HEK293 (cell line): ENCODE results near the gene LCMT2.

Experiments
- CTCF ChIA-PET: fragments of 350-600 bp; formaldehyde crosslinking; extraction: SDS; loops from one replicate; lab custom pipeline; 2021; ENCODE audit warnings: antibody characterized with exemption; lab: Yijun Ruan, JAX
- POLR2A ChIA-PET: fragments of 300-600 bp; formaldehyde crosslinking; extraction: SDS; loops from one replicate; lab custom pipeline; 2020; ENCODE audit warnings: antibody characterized with exemption, inconsistent platforms; lab: Yijun Ruan, JAX
- H3K27ac ChIP-seq: fragments of 200-500 bp; sonication (Bioruptor generic); 2 replicates; pipeline ENCODE4 v1.5.1; 2014; ENCODE audit warnings: low read depth, low read length, control low read depth, inconsistent platforms; ENCODE audit errors: extremely low read depth
- H3K36me3 ChIP-seq, 2 experiments: fragments of 200-500 bp in 1 of 2; sonication (Bioruptor generic) in 1 of 2; 1 replicate in 1 of 2; 2 replicates in 1 of 2; pipeline ENCODE4 v1.5.1; 2014 to 2017; ENCODE audit warnings: inconsistent platforms in 2 of 2, low read length in 2 of 2; ENCODE audit not compliant: control insufficient read depth in 2 of 2, insufficient read depth in 1 of 2
- H3K4me1 ChIP-seq: fragments of 200-500 bp; sonication (Bioruptor generic); 2 replicates; pipeline ENCODE4 v1.5.1; 2014; ENCODE audit warnings: mild to moderate bottlenecking, low read length, inconsistent platforms; ENCODE audit not compliant: control insufficient read depth, insufficient read depth
- H3K4me3 ChIP-seq: 2 replicates; pipeline ENCODE4 v1.5.1; 2011; ENCODE audit warnings: low read depth, mild to moderate bottlenecking, control low read depth, low read length, moderate library complexity
- H3K9me3 ChIP-seq: fragments of 200-500 bp; sonication (Bioruptor generic); 2 replicates; pipeline ENCODE4 v1.5.1; 2014; ENCODE audit warnings: low read depth, low read length, inconsistent platforms; ENCODE audit not compliant: control insufficient read depth, insufficient read depth
- BCL11A ChIP-seq: fragments of 450-650 bp; formaldehyde crosslinking; IDR thresholded peaks from 2 replicates; pipeline ENCODE4 v1.5.1; 2016; ENCODE audit warnings: low read depth, missing biosample characterization, missing genetic modification characterization
- HIC1 ChIP-seq: fragments of 450-650 bp; formaldehyde crosslinking; IDR thresholded peaks from 2 replicates; pipeline ENCODE4 v1.5.1; 2016; ENCODE audit warnings: missing biosample characterization, missing genetic modification characterization
- SP3 ChIP-seq: fragments of 450-650 bp; formaldehyde crosslinking; IDR thresholded peaks from 2 replicates; pipeline ENCODE4 v1.5.1; 2016; ENCODE audit warnings: missing biosample characterization, missing genetic modification characterization
- WT1 ChIP-seq: fragments of 450-650 bp; formaldehyde crosslinking; IDR thresholded peaks from 2 replicates; pipeline ENCODE4 v1.5.1; 2016; ENCODE audit warnings: missing biosample characterization, missing genetic modification characterization
- ZBTB44 ChIP-seq: fragments of 450-650 bp; IDR thresholded peaks from 2 replicates; pipeline ENCODE4 v1.5.1; 2018; ENCODE audit warnings: missing biosample characterization, mild to moderate bottlenecking, missing genetic modification characterization
- ZFP41 ChIP-seq: fragments of 450-650 bp; formaldehyde crosslinking; IDR thresholded peaks from 2 replicates; pipeline ENCODE4 v1.5.1; 2016; ENCODE audit warnings: missing biosample characterization, missing genetic modification characterization, borderline replicate concordance
- ZNF175 ChIP-seq: fragments of 450-650 bp; formaldehyde crosslinking; IDR thresholded peaks from 2 replicates; pipeline ENCODE4 v1.5.1; 2016; ENCODE audit warnings: missing biosample characterization, missing genetic modification characterization
- ZNF19 ChIP-seq: fragments of 450-650 bp; formaldehyde crosslinking; IDR thresholded peaks from 2 replicates; pipeline ENCODE4; 2016; ENCODE audit warnings: missing biosample characterization, missing genetic modification characterization, low read depth
- ZNF239 ChIP-seq: fragments of 450-650 bp; formaldehyde crosslinking; IDR thresholded peaks from 2 replicates; pipeline ENCODE4 v1.5.1; 2016; ENCODE audit warnings: missing biosample characterization, missing genetic modification characterization
- ZNF292 ChIP-seq: fragments of 450-650 bp; formaldehyde crosslinking; IDR thresholded peaks from 2 replicates; pipeline ENCODE4 v1.5.1; 2016; ENCODE audit warnings: low read depth, missing biosample characterization, missing genetic modification characterization, borderline replicate concordance
- ZNF37A ChIP-seq: fragments of 450-650 bp; IDR thresholded peaks from 2 replicates; pipeline ENCODE4 v1.5.1; 2018; ENCODE audit warnings: missing biosample characterization, missing genetic modification characterization
- ZNF514 ChIP-seq: fragments of 450-650 bp; formaldehyde crosslinking; IDR thresholded peaks from 2 replicates; pipeline ENCODE4 v1.5.1; 2016; ENCODE audit warnings: missing biosample characterization, missing genetic modification characterization
- ZNF521 ChIP-seq: fragments of 450-650 bp; formaldehyde crosslinking; IDR thresholded peaks from 2 replicates; pipeline ENCODE4 v1.5.1; 2017; ENCODE audit warnings: missing biosample characterization, mild to moderate bottlenecking, missing genetic modification characterization
- ZNF529 ChIP-seq: fragments of 450-650 bp; formaldehyde crosslinking; IDR thresholded peaks from 2 replicates; pipeline ENCODE4 v1.5.1; 2017; ENCODE audit warnings: missing genetic modification characterization, missing biosample characterization; ENCODE audit not compliant: insufficient replicate concordance
- ZNF530 ChIP-seq: fragments of 450-650 bp; formaldehyde crosslinking; IDR thresholded peaks from 2 replicates; pipeline ENCODE4 v1.5.1; 2016; ENCODE audit warnings: low read depth, missing biosample characterization, missing genetic modification characterization
- ZNF677 ChIP-seq: fragments of 450-650 bp; IDR thresholded peaks from 2 replicates; pipeline ENCODE4 v1.5.0; 2018; ENCODE audit warnings: missing biosample characterization, mild to moderate bottlenecking, missing genetic modification characterization, moderate library complexity
- ZNF707 ChIP-seq: fragments of 450-650 bp; formaldehyde crosslinking; IDR thresholded peaks from 2 replicates; pipeline ENCODE4 v1.5.1; 2016; ENCODE audit warnings: missing biosample characterization, missing genetic modification characterization
- TF ChIP-seq, protein P1 (sequence below): fragments of 450-650 bp; formaldehyde crosslinking; IDR thresholded peaks from 2 replicates; pipeline ENCODE4 v1.5.1; 2016; ENCODE audit warnings: missing biosample characterization, missing genetic modification characterization, borderline replicate concordance
- TF ChIP-seq, protein P2 (sequence below): fragments of 450-650 bp; formaldehyde crosslinking; IDR thresholded peaks from 2 replicates; pipeline ENCODE4 v1.5.1; 2016; ENCODE audit warnings: missing biosample characterization, missing genetic modification characterization

Gene LCMT2

GRCh38 chr15:43299411-43299810, 31.0 kb downstream of the LCMT2 start (continued):
- TF ChIP-seq ZNF514 (tag by site-specific recombination): no peak
- no peak for TF ChIP-seq ZNF292 (tag by site-specific recombination)
- TF ChIP-seq, all 188 proteins: peak for 0

DNA sequence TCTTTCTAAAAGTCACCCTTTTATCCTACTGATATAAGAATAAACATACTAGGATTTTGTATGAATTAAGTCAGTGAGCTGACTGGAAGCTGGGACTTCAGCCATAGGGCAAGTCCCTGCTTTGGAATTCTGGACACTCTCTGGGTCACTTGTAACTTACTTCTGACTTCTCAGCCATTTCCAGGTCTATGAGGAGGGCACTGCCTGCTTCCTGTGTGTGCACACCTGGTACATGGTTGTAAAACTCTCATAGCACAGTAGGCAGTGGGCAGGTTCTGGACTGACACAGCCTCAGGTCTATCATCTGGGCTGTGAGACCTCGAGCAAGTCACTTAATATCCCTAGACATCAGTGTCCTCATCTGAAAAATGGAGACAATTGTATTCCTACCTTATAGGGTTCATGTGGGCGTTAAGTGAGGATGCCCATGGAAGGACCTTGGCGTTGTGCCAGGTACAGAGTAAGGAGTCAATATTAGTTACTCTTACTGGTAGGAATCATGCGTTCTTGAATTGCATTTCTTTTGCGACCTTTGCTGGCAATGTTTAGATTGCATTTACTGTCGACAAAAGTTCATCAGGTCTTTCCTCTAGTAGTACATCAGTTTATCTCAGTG, 36.2 kb downstream of the LCMT2 start:
- H3K27ac ChIP-seq: no peak overlapping the region
- CTCF ChIA-PET: interaction anchor here (0.5 kb wide), 1 partner anchor 882 kb away, joined by 3 read pairs; no protein-coding TSS in a partner anchor
- TF ChIP-seq, protein P1, sequence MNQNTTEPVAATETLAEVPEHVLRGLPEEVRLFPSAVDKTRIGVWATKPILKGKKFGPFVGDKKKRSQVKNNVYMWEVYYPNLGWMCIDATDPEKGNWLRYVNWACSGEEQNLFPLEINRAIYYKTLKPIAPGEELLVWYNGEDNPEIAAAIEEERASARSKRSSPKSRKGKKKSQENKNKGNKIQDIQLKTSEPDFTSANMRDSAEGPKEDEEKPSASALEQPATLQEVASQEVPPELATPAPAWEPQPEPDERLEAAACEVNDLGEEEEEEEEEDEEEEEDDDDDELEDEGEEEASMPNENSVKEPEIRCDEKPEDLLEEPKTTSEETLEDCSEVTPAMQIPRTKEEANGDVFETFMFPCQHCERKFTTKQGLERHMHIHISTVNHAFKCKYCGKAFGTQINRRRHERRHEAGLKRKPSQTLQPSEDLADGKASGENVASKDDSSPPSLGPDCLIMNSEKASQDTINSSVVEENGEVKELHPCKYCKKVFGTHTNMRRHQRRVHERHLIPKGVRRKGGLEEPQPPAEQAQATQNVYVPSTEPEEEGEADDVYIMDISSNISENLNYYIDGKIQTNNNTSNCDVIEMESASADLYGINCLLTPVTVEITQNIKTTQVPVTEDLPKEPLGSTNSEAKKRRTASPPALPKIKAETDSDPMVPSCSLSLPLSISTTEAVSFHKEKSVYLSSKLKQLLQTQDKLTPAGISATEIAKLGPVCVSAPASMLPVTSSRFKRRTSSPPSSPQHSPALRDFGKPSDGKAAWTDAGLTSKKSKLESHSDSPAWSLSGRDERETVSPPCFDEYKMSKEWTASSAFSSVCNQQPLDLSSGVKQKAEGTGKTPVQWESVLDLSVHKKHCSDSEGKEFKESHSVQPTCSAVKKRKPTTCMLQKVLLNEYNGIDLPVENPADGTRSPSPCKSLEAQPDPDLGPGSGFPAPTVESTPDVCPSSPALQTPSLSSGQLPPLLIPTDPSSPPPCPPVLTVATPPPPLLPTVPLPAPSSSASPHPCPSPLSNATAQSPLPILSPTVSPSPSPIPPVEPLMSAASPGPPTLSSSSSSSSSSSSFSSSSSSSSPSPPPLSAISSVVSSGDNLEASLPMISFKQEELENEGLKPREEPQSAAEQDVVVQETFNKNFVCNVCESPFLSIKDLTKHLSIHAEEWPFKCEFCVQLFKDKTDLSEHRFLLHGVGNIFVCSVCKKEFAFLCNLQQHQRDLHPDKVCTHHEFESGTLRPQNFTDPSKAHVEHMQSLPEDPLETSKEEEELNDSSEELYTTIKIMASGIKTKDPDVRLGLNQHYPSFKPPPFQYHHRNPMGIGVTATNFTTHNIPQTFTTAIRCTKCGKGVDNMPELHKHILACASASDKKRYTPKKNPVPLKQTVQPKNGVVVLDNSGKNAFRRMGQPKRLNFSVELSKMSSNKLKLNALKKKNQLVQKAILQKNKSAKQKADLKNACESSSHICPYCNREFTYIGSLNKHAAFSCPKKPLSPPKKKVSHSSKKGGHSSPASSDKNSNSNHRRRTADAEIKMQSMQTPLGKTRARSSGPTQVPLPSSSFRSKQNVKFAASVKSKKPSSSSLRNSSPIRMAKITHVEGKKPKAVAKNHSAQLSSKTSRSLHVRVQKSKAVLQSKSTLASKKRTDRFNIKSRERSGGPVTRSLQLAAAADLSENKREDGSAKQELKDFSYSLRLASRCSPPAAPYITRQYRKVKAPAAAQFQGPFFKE: no peak
- no peak overlapping the region for H3K4me3 ChIP-seq
- no peaks in the 10 kb centered on the region for H3K36me3 ChIP-seq
- H3K4me1 ChIP-seq: no peaks in the 10 kb centered on the region
- no peaks in the 10 kb centered on the region for H3K9me3 ChIP-seq
- POLR2A ChIA-PET: no interaction called here

DNA sequence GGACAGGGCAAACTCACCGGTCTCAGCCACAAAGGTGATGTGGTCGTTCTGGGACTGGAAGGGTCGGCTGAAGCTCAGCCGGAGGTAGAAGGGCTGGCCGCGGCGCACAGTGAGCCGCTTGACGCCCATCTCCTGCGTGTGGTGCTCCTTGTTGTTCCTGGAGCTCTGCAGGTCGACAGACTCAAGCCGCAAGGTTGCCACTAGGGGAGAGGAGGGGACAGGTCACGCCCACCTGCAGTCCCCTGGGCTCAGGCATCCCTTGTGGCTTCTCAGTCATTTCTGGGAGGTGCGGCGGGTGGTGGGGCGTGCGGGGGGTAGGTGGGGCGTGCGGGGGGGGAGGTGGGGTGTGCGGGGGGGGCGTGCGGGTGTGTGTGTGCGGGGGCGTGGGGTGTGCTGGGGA, 36.9 kb downstream of the LCMT2 start:
- no peaks in the 10 kb centered on the region for H3K36me3 ChIP-seq
- H3K4me1 ChIP-seq: no peaks in the 10 kb centered on the region
- H3K9me3 ChIP-seq: no peaks in the 10 kb centered on the region
- no peak overlapping the region for H3K27ac ChIP-seq
- CTCF ChIA-PET: interaction anchor here (0.5 to 0.7 kb wide), 2 partner anchors 881 to 1883 kb away, joined by 3 read pairs; no protein-coding TSS in a partner anchor
- H3K4me3 ChIP-seq: no peak overlapping the region
- POLR2A ChIA-PET: no interaction called here
- TF ChIP-seq ZNF707 (tag by site-specific recombination): no peak
- TF ChIP-seq WT1 (tag by site-specific recombination): no peak
- TF ChIP-seq ZNF19 (tag by site-specific recombination): no peak
- TF ChIP-seq ZNF175: no peak
- no peak for TF ChIP-seq ZNF677 (tag by site-specific recombination)
- no peak for TF ChIP-seq ZBTB44 (tag by site-specific recombination)
- TF ChIP-seq HIC1 (tag by site-specific recombination): no peak
- no peak for TF ChIP-seq ZNF37A
- TF ChIP-seq ZNF530 (tag by site-specific recombination): no peak
- no peak for TF ChIP-seq ZNF521 (tag by site-specific recombination)
- no peak for TF ChIP-seq ZFP41 (tag by site-specific recombination)
- TF ChIP-seq SP3 (tag by site-specific recombination): no peak
- TF ChIP-seq ZNF239: no peak
- TF ChIP-seq ZNF529 (tag by site-specific recombination): no peak
- no peak for TF ChIP-seq BCL11A
- TF ChIP-seq, protein P2, sequence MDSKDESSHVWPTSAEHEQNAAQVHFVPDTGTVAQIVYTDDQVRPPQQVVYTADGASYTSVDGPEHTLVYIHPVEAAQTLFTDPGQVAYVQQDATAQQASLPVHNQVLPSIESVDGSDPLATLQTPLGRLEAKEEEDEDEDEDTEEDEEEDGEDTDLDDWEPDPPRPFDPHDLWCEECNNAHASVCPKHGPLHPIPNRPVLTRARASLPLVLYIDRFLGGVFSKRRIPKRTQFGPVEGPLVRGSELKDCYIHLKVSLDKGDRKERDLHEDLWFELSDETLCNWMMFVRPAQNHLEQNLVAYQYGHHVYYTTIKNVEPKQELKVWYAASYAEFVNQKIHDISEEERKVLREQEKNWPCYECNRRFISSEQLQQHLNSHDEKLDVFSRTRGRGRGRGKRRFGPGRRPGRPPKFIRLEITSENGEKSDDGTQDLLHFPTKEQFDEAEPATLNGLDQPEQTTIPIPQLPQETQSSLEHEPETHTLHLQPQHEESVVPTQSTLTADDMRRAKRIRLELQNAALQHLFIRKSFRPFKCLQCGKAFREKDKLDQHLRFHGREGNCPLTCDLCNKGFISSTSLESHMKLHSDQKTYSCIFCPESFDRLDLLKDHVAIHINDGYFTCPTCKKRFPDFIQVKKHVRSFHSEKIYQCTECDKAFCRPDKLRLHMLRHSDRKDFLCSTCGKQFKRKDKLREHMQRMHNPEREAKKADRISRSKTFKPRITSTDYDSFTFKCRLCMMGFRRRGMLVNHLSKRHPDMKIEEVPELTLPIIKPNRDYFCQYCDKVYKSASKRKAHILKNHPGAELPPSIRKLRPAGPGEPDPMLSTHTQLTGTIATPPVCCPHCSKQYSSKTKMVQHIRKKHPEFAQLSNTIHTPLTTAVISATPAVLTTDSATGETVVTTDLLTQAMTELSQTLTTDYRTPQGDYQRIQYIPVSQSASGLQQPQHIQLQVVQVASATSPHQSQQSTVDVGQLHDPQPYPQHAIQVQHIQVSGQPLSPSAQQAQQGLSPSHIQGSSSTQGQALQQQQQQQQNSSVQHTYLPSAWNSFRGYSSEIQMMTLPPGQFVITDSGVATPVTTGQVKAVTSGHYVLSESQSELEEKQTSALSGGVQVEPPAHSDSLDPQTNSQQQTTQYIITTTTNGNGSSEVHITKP (tag by site-specific recombination): no peak
